GM12874 (cell line): Measurements from ENCODE around the gene SLC25A20.
A peak's percentile ranks its signal among the peaks of the same experiment; 100 is the strongest.

Source experiments
- TF ChIP-seq, protein P1 (sequence below): IDR thresholded peaks from 2 replicates; pipeline ENCODE4 v1.5.1; 2011; ENCODE audit warnings: low read depth, mild to moderate bottlenecking, control low read depth, low read length, moderate library complexity; ENCODE audit not compliant: insufficient read depth

Gene SLC25A20

DNA sequence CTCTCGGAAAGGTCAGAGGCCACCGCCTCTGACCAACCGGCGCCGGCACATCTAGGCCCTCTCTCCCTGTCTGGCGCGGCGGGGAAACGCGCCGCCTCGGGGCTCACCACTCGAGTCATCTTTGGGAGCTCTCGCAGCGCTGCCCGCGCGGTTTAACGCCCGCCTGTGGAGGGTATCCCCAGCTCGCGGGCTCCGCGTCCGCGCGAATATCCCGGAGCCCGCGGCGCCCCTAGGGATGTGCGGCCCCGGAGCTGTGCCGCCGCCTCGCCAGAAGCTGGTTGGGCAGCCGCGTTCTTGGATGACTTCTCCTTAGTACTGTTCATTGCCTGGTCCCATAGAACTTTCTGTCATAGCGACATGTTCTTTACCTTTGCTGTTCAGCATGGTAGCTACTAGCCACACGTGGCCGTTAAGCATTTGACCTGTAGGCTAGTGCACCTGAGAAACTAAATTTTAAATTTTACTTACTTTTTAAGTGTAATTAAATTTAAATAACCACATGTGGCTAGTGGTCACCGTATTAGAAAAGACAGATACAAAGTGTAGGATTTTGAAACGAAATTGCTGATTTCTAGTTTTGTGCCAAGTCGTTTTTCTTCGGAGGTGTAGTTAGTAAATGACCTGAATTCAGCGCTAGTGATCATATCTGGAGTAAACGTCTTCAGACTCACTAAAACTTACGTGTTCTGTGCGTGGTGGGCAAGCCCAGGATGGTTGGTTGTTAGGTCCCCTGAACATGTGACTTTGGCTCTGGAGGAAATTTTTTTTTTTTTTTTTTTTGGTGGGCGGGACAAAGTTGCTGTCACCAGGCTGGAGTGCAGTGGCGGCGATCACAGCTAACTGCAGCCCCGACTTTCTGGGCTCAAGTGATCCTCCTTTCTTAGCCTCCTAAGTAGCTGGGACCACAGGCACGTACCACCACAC lies 20.8 kb upstream of the SLC25A20 start:
- TF ChIP-seq, protein P1, sequence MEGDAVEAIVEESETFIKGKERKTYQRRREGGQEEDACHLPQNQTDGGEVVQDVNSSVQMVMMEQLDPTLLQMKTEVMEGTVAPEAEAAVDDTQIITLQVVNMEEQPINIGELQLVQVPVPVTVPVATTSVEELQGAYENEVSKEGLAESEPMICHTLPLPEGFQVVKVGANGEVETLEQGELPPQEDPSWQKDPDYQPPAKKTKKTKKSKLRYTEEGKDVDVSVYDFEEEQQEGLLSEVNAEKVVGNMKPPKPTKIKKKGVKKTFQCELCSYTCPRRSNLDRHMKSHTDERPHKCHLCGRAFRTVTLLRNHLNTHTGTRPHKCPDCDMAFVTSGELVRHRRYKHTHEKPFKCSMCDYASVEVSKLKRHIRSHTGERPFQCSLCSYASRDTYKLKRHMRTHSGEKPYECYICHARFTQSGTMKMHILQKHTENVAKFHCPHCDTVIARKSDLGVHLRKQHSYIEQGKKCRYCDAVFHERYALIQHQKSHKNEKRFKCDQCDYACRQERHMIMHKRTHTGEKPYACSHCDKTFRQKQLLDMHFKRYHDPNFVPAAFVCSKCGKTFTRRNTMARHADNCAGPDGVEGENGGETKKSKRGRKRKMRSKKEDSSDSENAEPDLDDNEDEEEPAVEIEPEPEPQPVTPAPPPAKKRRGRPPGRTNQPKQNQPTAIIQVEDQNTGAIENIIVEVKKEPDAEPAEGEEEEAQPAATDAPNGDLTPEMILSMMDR: 0 out of 2 replicates have a peak, but pooled peaks have one; percentile 12

DNA sequence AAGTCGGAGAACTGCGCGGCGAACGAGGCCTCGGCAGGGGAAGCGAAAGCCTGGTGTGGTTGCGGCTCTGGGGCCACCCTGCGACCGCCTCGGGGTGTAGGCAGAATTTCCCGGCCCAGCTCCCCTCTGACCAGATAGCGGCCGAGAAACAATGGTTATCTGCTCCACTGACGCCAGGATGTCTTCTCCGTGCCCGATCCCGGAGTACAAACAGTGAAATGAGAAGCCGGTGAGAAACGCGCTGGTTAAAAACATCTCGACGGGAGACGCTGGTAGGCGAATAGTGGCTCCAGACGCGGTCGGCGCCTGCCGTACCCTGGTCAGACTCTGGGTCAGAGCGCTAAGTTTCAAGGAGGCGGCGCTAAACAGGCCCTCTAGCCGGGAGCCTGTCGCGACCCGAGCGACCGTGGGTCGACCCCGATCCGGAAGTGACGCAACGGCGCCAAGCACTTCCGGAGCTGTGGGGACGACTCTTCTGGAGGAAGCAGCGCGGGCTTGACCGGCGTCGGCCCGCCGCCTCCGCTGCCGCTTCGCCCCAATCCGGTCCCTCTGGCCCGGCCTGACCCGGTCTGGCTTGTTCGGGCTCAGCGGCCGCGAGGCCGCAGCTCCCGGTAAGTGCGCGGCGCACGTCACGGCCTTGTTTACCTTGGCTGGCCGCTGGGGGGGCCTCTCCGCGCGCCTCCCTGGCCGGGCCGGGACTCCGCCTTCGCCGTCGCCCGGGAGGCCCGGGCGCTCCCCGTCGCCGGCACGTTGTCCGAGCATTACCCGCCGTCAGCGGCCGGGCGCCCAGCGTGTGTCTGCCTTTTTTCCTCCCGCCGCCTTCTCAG lies 19.9 kb upstream of the SLC25A20 start, which contains the start of gene ARIH2:
Gene ARIH2 (plus strand): TSS at position 455 of the 827 bp plus-strand sequence. CDS start 8,717 bp downstream, outside the sequence.
- TF ChIP-seq, protein P1: no peak

DNA sequence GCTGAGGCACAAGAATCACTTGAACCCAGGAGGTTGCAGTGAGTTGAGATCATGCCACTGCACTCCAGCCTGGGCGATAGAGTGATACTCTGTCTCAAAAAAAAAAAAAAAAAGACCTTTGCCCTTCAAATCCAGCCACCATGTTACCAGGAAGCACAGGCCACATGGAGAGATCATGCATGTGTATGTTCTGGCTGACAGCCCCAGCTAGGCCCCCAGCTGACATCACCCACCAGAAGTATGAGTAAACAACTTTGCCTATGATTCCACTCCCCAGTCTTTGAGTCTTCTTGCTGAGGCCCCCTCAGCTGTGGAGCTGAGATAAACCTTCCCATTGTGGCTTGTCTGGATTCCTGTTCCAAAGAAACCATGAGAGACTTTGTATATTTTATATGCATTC lies 16.6 kb upstream of the SLC25A20 start:
- TF ChIP-seq, protein P1: no peak

DNA sequence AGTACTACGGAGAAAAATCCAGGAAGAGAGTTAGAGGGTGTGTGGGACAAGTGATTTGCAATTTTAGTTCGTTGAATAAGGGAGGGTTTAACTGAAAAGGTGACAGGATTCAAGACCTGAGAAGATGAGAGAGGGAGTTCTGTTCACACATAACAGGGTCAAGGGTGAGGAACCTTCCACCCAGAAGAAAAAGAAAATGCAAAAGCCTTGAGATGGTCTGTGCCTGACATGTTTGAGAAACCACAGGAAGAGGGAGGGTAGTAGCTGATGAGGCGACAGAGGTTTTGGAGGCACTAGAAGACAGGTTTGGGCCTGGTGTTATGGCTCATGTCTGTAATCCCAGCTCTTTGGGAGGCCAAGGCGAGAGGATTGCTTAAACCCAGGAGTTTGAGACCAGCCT lies 591 bp upstream of the SLC25A20 start:
- TF ChIP-seq, protein P1: no peak

DNA sequence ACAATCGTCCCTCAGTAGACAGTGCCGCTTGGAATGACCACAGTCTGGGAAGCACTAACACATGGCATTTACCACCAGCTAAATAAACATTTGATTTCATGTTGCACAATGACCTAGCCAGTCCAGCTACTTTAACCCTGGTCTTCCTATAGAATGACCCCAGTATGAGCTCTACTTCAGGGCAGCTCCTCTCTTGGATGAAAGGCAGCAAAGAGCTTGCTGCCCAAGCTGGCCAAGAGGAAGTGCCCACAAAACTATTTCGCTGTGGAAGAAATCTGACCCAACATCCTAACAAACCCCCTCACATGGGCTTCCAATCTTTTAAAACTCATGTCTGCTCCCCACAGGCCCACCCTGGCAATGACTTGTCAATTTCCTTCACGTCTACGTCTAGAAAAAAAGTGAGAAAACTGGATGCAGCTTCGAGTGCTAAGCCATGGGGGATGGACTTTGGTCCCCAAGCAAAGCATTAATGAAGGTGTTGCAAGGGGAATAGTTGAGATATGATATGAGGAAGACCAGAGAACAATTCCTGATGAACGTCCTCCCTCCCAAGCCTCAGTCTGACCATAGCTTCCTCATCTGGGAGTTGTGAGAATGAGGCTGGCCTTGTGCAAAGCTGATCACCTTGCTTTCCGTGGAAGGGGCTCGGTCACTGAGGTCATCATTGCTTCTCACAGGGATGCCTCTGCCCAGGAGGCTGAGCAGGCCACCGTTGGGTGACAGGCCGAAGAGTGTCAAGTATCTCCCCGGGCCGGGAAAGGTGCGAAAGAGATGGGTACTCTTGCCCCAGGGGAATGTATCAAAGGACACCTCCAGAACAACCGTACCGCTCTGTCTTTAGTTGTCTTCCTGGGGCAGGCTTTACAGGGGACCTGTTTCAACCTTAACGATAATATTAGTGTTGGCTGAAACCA lies 964 bp downstream of the SLC25A20 start:
- TF ChIP-seq, protein P1: no peak

DNA sequence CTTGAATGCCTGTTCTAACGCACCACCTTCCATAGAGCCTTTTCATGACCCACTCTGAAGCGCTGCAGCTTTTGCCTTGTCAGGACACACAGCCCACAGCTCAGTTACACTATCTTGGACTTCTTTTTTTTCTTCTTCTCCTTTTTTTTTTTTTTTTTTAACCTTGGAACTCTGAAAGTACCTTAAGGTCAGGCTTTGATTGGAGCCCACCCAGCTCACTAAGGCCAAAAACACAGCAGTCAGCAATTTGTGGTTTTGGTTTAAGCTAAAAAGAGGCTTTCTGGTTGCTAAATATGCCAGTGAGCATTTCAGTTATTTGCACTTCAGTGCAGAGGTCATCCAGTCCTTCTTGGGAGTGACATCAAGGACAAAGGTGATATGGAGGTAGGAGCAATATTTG lies 1.7 kb downstream of the SLC25A20 start:
- TF ChIP-seq, protein P1: no peak
